ENCODE data around the gene MRPL55. TPM values are rescaled to one million over a fixed set of nuclear protein-coding genes. Genes with fewer than 3 reads are reported as not detected.

The MRPL55 gene
- polyA plus RNA-seq, 1 donor from 2014 or later, result 168 TPM

DNA sequence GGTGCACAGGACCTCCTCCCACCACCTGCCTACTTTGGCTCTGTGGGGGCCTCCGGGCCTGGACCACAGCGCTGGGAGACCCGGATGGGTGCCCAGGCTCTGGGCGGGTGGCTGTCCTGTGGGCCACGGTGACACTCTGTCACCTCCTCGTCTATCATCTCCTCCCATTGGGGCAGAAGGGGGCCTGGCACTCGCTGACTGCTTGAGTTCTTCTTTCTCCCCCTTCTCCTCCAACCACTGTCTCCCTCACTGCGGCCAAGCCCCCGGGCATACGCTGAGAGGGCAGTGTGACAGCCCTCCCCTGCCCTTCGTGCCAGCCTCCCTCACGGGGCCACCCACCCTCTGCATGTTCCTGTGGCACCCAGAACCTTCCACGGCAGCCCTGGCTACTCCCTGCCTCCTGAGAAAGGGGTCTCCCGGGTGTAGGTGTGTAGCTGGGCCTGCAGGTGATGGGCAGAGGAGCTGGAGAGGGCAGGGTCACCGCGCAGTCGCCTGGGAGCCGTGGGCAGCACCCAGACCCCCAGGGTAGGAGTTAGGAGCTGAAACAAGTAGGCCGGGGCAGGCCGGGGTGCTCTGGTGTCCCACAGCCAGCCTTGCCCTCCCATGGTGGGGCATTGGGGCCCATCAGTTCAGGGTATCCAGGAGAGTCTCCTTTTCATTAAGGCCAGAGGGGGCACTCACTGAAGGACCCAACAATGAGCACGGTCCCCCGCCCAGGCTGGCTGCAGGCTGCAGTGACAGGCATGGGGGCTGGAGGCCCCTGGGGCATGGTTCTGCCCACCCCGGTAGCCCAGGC lies 35.8 kb downstream of the MRPL55 start:
- no peak overlapping the region for H3K4me2 ChIP-seq (ENCODE audit: low read length)
- no peak overlapping the region for H3K4me3 ChIP-seq (ENCODE audit: low read length)
- no peaks in the 10 kb centered on the region for H3K9me3 ChIP-seq (ENCODE audit: low read length)
- TF ChIP-seq POLR2AphosphoS5 (IDR thresholded peaks at IDR 0.05), result no peak
- TF ChIP-seq MXI1 (conservative IDR thresholded peaks at IDR 0.05; ENCODE audit: poor library complexity, severe bottlenecking), result no peak
- TF ChIP-seq RAD21 (conservative IDR thresholded peaks at IDR 0.05), result no peak
- TF ChIP-seq, protein P1, sequence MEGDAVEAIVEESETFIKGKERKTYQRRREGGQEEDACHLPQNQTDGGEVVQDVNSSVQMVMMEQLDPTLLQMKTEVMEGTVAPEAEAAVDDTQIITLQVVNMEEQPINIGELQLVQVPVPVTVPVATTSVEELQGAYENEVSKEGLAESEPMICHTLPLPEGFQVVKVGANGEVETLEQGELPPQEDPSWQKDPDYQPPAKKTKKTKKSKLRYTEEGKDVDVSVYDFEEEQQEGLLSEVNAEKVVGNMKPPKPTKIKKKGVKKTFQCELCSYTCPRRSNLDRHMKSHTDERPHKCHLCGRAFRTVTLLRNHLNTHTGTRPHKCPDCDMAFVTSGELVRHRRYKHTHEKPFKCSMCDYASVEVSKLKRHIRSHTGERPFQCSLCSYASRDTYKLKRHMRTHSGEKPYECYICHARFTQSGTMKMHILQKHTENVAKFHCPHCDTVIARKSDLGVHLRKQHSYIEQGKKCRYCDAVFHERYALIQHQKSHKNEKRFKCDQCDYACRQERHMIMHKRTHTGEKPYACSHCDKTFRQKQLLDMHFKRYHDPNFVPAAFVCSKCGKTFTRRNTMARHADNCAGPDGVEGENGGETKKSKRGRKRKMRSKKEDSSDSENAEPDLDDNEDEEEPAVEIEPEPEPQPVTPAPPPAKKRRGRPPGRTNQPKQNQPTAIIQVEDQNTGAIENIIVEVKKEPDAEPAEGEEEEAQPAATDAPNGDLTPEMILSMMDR (IDR thresholded peaks at IDR 0.05; ENCODE audit: poor library complexity, severe bottlenecking), result no peak
- TF ChIP-seq, protein P2, sequence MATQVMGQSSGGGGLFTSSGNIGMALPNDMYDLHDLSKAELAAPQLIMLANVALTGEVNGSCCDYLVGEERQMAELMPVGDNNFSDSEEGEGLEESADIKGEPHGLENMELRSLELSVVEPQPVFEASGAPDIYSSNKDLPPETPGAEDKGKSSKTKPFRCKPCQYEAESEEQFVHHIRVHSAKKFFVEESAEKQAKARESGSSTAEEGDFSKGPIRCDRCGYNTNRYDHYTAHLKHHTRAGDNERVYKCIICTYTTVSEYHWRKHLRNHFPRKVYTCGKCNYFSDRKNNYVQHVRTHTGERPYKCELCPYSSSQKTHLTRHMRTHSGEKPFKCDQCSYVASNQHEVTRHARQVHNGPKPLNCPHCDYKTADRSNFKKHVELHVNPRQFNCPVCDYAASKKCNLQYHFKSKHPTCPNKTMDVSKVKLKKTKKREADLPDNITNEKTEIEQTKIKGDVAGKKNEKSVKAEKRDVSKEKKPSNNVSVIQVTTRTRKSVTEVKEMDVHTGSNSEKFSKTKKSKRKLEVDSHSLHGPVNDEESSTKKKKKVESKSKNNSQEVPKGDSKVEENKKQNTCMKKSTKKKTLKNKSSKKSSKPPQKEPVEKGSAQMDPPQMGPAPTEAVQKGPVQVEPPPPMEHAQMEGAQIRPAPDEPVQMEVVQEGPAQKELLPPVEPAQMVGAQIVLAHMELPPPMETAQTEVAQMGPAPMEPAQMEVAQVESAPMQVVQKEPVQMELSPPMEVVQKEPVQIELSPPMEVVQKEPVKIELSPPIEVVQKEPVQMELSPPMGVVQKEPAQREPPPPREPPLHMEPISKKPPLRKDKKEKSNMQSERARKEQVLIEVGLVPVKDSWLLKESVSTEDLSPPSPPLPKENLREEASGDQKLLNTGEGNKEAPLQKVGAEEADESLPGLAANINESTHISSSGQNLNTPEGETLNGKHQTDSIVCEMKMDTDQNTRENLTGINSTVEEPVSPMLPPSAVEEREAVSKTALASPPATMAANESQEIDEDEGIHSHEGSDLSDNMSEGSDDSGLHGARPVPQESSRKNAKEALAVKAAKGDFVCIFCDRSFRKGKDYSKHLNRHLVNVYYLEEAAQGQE (IDR thresholded peaks at IDR 0.05; ENCODE audit: borderline replicate concordance), result no peak
- no peak for TF ChIP-seq TAF1 (IDR thresholded peaks at IDR 0.05; ENCODE audit: low read depth)
- no peak for TF ChIP-seq SMC3 (conservative IDR thresholded peaks at IDR 0.05; ENCODE audit: poor library complexity)
- no peak for TF ChIP-seq EZH2 (IDR thresholded peaks at IDR 0.05; ENCODE audit: borderline replicate concordance, insufficient read depth, low read length, poor library complexity, severe bottlenecking)
- TF ChIP-seq EP300 (conservative IDR thresholded peaks at IDR 0.05; ENCODE audit: poor library complexity, severe bottlenecking), result no peak
- no peak overlapping the region for H3K27ac ChIP-seq (ENCODE audit: low read length)
- H4K20me1 ChIP-seq (ENCODE audit: insufficient read depth), result no peaks in the 10 kb centered on the region
- no peak overlapping the region for H3K9ac ChIP-seq (ENCODE audit: low read length)
- H3K79me2 ChIP-seq (replicated peaks; ENCODE audit: insufficient read depth, low read length), result no peaks in the 10 kb centered on the region
- no peak overlapping the region for H2AFZ ChIP-seq (ENCODE audit: low read depth, low read length)
- no peaks in the 10 kb centered on the region for H3F3A ChIP-seq (ENCODE audit: insufficient read depth, low read length, poor library complexity, severe bottlenecking)
- H3K27me3 ChIP-seq (ENCODE audit: insufficient read depth, low read depth, low read length), result peaks cover 34% of the 10 kb centered on the region
- no peaks in the 10 kb centered on the region for H3K9me2 ChIP-seq (ENCODE audit: insufficient read depth, low read length)
- no peaks in the 10 kb centered on the region for H3K36me3 ChIP-seq (ENCODE audit: insufficient read depth, low read length)

DNA sequence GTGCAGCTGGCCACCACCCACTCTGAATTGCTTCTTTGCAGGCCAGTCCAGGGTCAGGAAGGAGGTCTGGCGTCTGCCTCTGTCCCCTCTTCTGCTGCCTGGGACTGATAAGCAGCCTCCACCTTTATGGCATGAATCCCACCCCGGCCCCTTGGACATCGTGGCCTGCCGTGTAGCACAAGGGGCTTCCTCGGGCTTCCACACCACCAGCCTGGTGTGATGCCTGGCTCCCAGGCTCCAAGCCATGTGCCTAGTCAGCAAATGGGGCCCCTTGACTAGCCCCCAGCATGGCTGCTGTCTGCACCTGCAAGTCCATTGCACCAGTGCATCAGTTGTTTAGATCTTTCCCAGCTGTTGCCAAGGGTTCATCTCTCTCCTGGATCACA lies 36.4 kb downstream of the MRPL55 start:
- no peaks in the 10 kb centered on the region for H3F3A ChIP-seq (ENCODE audit: insufficient read depth, low read length, poor library complexity, severe bottlenecking)
- H3K79me2 ChIP-seq (replicated peaks; ENCODE audit: insufficient read depth, low read length), result no peaks in the 10 kb centered on the region
- TF ChIP-seq TAF1 (IDR thresholded peaks at IDR 0.05; ENCODE audit: low read depth) (no peak), EZH2 (IDR thresholded peaks at IDR 0.05; ENCODE audit: borderline replicate concordance, insufficient read depth, low read length, poor library complexity, severe bottlenecking) (no peak), RAD21 (conservative IDR thresholded peaks at IDR 0.05) (no peak), EP300 (conservative IDR thresholded peaks at IDR 0.05; ENCODE audit: poor library complexity, severe bottlenecking) (no peak), MXI1 (conservative IDR thresholded peaks at IDR 0.05; ENCODE audit: poor library complexity, severe bottlenecking) (no peak), POLR2AphosphoS5 (IDR thresholded peaks at IDR 0.05) (no peak), SMC3 (conservative IDR thresholded peaks at IDR 0.05; ENCODE audit: poor library complexity) (no peak)
- TF ChIP-seq, protein P2 (IDR thresholded peaks at IDR 0.05; ENCODE audit: borderline replicate concordance), result no peak
- TF ChIP-seq, protein P1 (IDR thresholded peaks at IDR 0.05; ENCODE audit: poor library complexity, severe bottlenecking), result no peak
- no peaks in the 10 kb centered on the region for H3K36me3 ChIP-seq (ENCODE audit: insufficient read depth, low read length)
- H3K27me3 ChIP-seq (ENCODE audit: insufficient read depth, low read depth, low read length), result peaks cover 37% of the 10 kb centered on the region
- H3K9me2 ChIP-seq (ENCODE audit: insufficient read depth, low read length), result no peaks in the 10 kb centered on the region
- no peak overlapping the region for H3K9ac ChIP-seq (ENCODE audit: low read length)
- H3K27ac ChIP-seq (ENCODE audit: low read length), result no peak overlapping the region
- H4K20me1 ChIP-seq (ENCODE audit: insufficient read depth), result no peaks in the 10 kb centered on the region
- no peak overlapping the region for H3K4me3 ChIP-seq (ENCODE audit: low read length)
- H3K4me2 ChIP-seq (ENCODE audit: low read length), result no peak overlapping the region
- no peaks in the 10 kb centered on the region for H3K9me3 ChIP-seq (ENCODE audit: low read length)
- H2AFZ ChIP-seq (ENCODE audit: low read depth, low read length), result no peak overlapping the region
